Measurements from ENCODE around the gene LRTM2. TPM values are rescaled to one million over a fixed set of nuclear protein-coding genes. Genes with fewer than 3 reads are reported as not detected.
A peak's percentile ranks its signal among the peaks of the same experiment; 100 is the strongest.

LRTM2 gene
- total and polyA plus RNA-seq, 12 donors: not detected

DNA sequence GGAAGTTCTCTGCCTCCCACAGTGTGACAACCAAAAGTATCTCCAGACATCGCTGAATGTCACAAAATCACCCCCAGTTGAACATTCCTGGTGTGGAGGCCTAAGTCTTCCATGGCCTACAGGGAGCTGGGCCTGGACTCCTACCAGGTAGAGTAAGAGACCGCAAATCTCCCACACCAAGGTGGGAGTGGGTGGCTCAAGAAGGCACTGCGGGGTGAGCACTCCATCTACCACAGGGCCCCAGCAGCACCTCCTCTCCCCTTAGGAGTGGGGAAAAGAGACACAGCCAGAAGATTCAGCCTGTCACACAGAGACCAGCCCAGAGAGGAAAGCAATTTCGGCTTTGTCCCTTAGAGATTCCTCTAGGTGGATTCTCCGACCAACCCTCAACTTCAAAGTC lies 25.5 kb downstream of the LRTM2 start:
- intact Hi-C loops (cut with DNase I): no loop called here
- DNase-seq: no peak
- Histone ChIP-seq H3K4me3 (no peak overlapping the region), H3K9me3 (no peaks in the 10 kb centered on the region), H3K27me3 (peaks cover 0 to 37% (median 13%) of the 10 kb centered on the region in 7 donors), H3K27ac (no peak overlapping the region), H3K36me3 (no peaks in the 10 kb centered on the region), H3K4me1 (no peaks in the 10 kb centered on the region)
- ATAC-seq: no peak
- WGBS, 2 donors: 94% methylated on average over 5 of the region's 5 CpGs
- TF ChIP-seq, protein P1, sequence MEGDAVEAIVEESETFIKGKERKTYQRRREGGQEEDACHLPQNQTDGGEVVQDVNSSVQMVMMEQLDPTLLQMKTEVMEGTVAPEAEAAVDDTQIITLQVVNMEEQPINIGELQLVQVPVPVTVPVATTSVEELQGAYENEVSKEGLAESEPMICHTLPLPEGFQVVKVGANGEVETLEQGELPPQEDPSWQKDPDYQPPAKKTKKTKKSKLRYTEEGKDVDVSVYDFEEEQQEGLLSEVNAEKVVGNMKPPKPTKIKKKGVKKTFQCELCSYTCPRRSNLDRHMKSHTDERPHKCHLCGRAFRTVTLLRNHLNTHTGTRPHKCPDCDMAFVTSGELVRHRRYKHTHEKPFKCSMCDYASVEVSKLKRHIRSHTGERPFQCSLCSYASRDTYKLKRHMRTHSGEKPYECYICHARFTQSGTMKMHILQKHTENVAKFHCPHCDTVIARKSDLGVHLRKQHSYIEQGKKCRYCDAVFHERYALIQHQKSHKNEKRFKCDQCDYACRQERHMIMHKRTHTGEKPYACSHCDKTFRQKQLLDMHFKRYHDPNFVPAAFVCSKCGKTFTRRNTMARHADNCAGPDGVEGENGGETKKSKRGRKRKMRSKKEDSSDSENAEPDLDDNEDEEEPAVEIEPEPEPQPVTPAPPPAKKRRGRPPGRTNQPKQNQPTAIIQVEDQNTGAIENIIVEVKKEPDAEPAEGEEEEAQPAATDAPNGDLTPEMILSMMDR (IDR thresholded peaks at IDR 0.05): no peak

GRCh38 chr12:1846421-1847405 lies 26.3 kb downstream of the LRTM2 start:
- no peaks in the 10 kb centered on the region for H3K36me3 ChIP-seq
- H3K27me3 ChIP-seq: peaks cover 0 to 37% (median 13%) of the 10 kb centered on the region in 7 donors
- intact Hi-C loops (cut with DNase I): no loop called here
- H3K9me3 ChIP-seq: no peaks in the 10 kb centered on the region
- ATAC-seq (peak in 1 of 8 donors; percentile 53), DNase-seq (no peak)
- TF ChIP-seq, protein P1 (IDR thresholded peaks at IDR 0.05): no peak
- H3K4me1 ChIP-seq: no peaks in the 10 kb centered on the region
- no peak overlapping the region for H3K27ac ChIP-seq
- no peak overlapping the region for H3K4me3 ChIP-seq
- 84 to 90% methylated on average over 24 of the region's 24 CpGs for WGBS, 2 donors

- H3K27ac ChIP-seq: no peak overlapping the region
- no peak overlapping the region for H3K4me3 ChIP-seq
- H3K9me3 ChIP-seq: no peaks in the 10 kb centered on the region
- H3K4me1 ChIP-seq: no peaks in the 10 kb centered on the region
- TF ChIP-seq, protein P1 (IDR thresholded peaks at IDR 0.05): no peak
- intact Hi-C loops (cut with DNase I): no loop called here
- H3K36me3 ChIP-seq: no peaks in the 10 kb centered on the region
- DNase-seq (no peak), ATAC-seq (no peak)
- H3K27me3 ChIP-seq: peaks cover 0 to 30% (median 12%) of the 10 kb centered on the region in 7 donors
- 58 to 87% methylated on average over 4 of the region's 4 CpGs for WGBS, 2 donors
Observed at GRCh38 chr12:1847411-1847810, 27.0 kb downstream of the LRTM2 start.

DNA sequence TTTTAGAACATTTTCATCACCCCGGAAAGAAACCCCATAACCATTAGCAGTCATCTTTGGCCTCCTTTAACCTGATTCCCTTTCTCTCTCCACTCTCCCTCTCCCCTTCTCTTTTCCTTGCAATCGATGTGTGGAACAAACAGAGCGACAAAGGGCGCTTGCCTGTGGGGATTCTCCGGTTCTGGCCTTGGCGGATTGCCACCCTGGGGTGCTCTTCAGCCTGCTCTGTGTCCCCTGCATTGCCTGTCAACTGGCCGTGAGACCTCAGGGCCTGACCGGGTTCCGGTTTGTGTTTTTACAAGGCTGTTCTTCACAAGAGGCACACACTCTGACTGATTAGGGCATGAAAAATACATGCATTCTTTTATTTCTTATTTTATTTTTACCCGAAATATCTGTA lies 27.8 kb downstream of the LRTM2 start:
- Histone ChIP-seq H3K27ac (no peak overlapping the region), H3K9me3 (no peaks in the 10 kb centered on the region), H3K4me1 (no peaks in the 10 kb centered on the region), H3K36me3 (no peaks in the 10 kb centered on the region), H3K4me3 (no peak overlapping the region), H3K27me3 (peaks cover 0 to 23% (median 5%) of the 10 kb centered on the region in 7 donors)
- ATAC-seq (no peak), DNase-seq (no peak)
- intact Hi-C loops (cut with DNase I): no loop called here
- TF ChIP-seq, protein P1 (IDR thresholded peaks at IDR 0.05): no peak
- WGBS, 2 donors: 68 to 69% methylated on average over 10 of the region's 10 CpGs

Data from heart right ventricle (tissue), 16 donors.